ENCODE results near the gene HPCAL1.
A peak's percentile ranks its signal among the peaks of the same experiment; 100 is the strongest.
"Not testable (repeated sequence)": the region's sequence is repeated elsewhere in the genome, so short reads cannot be mapped to it uniquely, and the experiment has no call there.

Gene HPCAL1

DNA sequence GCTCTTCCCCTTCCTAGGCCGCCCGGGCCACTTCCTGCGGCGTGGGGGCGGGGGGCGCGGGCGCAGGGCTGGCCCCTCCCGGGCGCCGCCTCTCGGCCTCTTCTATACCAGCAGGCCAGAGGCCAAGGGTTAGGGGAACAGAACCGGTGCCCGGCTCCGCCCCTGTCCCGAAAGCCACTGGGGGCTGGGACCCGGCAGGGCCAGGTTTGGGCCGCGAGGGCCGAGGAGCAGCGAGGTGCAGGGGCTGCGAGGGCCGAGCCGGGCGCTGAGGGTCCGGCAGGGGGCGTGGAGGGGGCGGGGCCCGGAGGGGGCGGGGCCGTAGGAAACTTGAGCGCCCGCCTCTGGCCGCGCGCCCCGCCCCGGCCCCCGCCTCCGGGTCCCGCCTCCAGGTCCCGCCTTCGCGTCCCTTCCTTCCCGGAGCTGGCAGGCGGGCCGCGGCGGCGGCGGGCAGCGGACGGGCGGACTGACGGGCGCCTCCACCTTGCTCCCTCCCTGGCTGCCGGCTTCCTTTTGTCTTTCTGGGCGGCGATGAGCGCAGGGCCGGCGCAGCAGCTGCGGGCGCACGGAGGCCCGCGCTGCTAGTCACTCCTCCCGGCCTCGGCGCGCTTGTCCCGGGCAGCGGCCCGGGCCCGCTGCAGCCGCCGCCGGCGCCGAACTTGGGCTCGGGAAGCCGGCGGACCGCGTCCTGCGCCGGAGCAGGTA, at the start of gene HPCAL1:
Gene HPCAL1 (plus strand): TSS at position 426 of the 702 bp plus-strand sequence. CDS start 116,854 bp downstream, outside the sequence.
- DNase-seq (ENCODE audit: low read depth in 2 of 2), result peak; percentile 76 to 80

DNA sequence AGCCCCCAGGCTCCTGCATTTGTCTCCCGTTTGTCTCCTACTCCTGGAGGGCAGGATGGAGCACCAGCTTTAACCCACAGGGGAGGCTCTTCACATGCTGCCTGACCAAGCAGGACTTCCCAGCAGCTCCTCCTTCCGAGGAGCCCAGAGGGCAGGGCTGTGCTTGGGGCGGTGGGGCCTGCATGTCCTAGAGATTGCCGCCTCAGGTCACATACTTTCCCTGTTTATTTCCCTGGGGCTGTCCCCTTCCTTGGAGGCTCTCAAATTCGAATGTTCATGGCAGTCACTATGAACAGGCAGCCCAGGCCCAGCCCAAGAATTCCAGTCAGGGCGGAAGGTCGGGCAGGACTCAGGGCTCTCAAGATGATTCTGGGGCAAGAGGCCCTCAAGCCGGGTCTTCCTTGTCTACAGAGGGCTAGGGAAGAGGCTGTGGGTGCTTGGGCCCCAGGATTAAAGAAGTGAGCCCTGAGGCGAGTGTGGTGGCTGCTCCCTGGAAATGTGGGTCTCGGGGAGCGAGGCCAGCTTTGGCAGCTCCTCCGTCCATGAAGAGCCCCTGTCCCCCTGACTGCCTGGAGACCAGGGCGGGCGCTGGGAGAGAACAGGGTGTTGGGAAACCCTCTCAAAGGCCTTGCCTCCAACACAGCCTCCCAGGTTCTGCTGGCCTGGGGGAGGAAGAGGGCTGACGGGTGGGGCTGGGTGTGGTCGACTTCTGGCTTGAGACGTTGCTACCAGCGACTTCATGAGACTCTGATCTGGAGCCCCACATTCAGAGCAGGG, 48.9 kb upstream of the HPCAL1 start:
- no peak for DNase-seq (ENCODE audit: low read depth in 2 of 2)

DNA sequence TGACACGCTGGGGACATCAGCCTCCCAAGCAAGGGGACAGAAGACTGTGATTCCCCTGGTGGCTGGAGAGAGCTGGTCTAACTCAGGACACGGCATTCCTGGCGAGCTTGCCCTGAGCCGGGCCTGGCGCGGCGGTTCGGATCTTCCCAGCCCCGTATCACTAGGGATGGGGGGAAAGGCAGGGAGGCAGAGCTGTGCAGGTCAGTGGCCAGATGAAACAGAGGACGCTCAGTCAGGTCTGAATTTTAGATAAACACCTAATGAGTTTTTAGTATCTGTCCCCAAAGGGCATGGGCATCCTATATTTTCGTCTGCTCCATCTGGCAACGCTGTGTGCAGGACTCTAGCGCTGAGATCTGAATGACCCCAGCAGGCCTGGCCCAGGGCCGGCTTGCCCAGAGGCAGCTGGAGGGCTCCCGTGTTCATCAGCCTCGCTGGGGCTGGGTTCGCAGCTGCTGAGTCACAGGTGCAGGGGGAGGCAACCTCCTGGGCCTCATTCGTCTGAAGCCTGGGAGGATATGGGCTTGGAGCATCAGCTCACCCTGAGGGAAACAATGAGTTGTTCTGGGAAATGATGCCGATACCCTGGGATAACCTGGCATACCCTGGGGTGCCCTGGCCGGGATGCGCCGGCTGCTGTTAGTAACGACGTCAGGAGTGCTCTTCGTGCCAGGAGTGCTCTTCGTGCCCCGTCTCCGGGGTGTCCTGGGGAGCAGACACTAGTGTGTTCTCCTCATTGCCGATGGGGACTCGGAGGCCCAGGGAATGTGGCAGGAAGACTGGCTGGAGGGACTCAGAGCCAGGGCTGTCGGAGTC, 48.1 kb upstream of the HPCAL1 start:
- DNase-seq (ENCODE audit: low read depth in 2 of 2), result no peak

DNA sequence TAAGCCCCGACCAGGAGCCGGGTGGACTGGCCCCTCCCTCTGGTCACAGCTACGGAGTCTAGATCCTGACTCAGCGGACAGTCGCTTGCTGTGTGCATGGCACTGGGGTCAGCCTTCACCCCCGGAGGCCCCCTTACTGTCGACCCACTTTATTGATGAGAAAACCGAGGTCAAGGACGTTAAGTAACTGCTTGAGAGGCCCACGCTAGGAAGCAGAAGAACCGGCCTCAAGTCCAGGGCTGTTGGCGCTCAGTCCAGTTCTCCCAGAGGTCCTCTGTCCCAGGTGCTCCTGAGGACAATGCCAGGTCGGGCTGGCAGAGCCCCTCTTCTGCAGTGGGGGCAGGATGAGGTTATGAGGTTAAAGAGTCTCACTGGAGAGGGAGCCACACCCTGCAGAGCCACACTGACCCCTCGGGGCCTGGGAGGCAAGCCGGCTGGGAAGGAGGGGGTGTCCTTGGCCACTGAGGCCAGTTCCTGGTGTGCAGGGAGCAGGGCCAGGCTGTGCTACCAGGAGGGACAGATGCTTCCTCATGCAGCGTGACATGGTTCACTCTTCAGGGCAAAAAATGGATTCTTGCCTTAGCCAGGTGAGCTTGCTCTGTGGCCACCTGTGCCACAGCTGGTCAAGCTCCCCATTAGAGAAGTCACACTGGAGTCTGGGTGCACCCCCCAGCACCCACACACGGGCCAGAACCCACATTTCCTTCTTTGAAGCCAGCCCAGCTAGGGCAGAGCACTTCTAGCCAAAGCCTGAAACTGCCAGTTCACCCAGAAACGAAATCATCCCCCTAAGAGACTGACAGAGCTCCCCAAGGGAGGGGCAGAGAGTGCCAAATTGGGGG, 47.3 kb upstream of the HPCAL1 start:
- DNase-seq (ENCODE audit: low read depth in 2 of 2), result no peak

DNA sequence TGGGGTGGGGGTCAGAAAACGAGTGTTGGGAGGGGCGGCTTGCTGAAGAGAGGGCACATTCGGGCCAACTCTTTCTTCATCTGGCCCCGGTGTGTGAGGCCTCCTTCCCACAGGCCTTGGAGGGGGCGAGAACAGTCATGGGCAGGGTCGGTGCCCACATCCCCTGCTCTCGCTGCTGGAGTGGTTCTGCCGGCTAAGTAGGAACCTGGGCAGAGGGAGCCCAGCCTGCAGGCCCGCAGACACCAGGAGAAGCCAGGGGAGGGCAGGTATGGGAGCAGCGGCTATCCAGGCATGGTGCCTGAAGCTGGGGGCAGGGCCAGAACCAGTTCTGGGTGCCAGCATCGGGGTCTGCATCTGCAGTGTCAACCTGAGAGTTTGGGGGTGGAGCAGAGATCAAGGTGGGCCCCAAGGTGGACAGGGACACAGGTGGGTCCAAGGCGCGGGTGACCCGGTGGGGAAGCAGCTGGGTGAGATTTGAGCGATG, 46.6 kb upstream of the HPCAL1 start:
- no peak for DNase-seq (ENCODE audit: low read depth in 2 of 2)

DNA sequence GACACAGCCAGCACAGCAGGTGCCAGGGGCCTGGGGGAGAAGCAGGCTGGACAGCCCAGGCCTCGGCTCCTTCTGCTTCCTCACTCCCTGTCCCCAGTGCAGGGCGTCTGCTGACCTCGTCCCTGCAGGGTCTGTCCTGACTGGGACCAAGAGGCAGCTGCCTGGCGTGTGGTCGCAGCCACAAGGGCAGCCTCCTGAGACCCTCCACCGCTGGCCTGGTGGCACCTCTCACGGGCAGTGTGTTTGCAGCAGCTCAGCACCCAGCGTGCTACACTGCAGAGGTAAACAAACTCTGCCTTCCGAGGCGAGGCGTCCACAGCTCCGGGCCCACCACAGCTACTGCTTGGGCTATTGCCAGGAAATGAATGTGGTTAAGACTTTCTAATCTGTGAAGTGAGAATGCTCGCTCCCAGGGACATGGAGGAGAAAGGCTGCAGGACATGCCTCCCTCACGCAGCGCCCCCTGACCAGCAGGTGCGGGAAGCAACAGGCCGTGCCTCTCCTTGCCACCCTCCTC, 46.1 kb upstream of the HPCAL1 start:
- no peak for DNase-seq (ENCODE audit: low read depth in 2 of 2)

DNA sequence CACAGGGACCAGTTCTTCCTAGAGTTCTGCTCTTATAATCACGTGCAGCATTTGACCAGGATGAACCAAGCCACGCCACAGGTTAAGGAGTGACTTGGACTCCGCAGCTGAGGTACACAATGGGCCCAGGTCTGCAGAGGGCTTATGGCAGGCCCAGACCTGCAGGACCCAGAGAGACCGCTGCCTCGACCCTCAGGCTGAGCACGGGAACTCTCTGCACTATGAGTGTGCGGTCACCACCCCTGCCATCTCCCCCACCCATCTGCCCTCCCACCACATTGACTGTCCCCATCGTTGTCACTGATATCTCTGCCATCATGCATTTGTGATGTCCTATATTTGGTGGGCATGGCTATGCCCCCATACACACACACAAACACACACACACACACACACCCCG, 45.7 kb upstream of the HPCAL1 start:
- DNase-seq (ENCODE audit: low read depth in 2 of 2), result no peak

DNA sequence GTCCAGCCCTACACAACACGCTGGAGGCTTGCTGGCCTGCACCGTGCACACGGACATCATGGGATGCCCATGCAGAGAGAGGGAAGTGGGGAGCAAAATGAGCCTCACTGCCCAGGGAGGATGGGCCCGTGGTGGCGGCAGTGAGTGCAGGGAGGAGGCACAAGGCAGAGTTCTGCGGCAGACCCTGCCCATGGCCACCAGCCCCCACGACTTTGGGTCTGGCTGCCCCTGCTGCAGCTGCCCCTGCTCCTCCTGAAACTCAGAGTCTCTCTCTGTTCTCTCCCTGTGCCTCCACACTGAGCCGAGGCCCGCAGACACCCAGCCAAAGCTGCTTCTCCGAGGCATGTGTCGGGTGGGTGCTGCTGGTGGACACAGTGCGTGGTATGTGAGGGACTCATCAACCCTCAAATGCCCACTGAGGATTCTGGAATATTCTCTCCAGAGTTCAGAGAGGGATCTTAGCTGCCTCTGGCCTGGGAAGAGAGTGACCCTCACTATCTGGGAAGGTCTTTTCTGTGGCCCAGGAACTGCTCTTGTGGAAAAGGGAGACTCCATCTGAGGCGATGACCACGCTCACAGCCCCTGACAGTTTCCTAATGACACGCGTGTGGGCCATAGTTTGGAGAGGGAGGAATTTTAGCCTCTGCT, 45.1 kb upstream of the HPCAL1 start:
- no peak for DNase-seq (ENCODE audit: low read depth in 2 of 2)

DNA sequence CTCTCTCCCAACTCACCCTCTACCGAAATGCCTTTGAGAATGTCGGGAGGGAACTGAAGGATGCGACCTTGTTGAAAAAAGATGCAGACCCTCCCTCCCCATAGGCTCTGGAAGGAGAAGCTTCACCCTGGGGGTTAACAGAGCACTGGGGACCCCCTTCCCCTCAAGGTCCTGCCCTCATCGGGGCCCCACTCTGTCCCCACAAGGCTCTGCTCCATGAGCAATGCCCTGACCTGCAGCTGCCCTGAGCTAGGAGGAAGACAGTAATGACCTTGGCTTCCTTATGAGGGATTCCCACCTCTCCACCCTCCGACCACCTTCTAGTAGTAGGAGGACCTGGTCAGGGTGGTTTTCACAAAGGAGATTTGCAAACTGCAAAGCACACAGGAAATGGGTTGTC, 44.4 kb upstream of the HPCAL1 start:
- no peak for DNase-seq (ENCODE audit: low read depth in 2 of 2)

DNA sequence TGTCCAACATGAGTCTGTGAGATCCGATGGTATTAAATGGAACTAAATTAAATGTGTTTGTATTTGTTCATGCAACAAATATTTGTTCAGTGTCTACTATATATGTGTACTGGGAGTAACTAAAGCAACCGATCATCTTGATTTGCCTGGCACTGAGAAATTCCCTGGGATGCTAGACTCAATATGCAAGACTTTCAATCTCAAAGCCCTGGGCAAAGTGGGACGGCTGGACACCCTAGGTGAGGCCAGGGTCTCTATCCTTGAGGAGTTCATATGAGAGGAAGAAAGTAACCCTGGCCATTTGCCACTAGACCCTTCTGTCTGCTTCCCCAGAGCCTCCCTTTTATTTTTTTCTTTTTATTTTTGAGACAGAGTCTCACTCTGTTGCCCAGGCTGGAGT, 44.0 kb upstream of the HPCAL1 start:
- no peak for DNase-seq (ENCODE audit: low read depth in 2 of 2)

DNA sequence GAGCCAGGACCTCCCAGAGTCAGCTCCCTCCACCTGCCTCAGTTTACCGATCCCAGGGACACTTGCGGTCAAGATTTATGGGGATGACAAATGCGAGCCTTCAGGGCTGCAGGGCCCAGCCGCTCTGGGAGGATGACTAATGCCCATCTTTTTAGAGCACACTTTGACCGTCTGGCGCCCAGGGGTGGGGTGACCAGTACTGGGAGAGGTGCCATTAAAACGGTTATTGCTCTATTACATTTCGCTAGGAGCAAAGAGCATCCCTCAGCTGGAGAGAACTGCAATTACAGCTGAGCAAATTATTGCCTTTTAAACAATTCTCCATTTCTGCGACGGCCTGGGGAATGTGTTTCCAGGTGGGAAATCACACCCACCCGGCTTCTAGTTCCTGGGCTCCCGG, 42.6 kb upstream of the HPCAL1 start:
- DNase-seq (ENCODE audit: low read depth in 2 of 2), result no peak

DNA sequence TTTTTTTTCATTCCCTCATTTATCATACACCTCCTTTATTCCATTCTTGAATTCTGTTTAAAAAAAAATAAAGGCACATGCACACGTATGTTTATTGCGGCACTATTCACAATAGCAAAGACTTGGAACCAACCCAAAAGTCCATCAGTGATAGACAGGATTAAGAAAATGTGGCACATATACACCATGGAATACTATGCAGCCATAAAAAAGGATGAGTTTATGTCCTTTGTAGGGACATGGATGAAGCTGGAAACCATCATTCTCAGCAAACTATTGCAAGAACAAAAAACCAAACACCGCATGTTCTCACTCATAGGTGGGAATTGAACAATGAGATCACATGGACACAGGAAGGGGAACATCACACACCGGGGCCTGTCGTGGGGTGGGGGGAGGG, 39.2 kb upstream of the HPCAL1 start:
- DNase-seq (ENCODE audit: low read depth in 2 of 2), result not testable (repeated sequence)

DNA sequence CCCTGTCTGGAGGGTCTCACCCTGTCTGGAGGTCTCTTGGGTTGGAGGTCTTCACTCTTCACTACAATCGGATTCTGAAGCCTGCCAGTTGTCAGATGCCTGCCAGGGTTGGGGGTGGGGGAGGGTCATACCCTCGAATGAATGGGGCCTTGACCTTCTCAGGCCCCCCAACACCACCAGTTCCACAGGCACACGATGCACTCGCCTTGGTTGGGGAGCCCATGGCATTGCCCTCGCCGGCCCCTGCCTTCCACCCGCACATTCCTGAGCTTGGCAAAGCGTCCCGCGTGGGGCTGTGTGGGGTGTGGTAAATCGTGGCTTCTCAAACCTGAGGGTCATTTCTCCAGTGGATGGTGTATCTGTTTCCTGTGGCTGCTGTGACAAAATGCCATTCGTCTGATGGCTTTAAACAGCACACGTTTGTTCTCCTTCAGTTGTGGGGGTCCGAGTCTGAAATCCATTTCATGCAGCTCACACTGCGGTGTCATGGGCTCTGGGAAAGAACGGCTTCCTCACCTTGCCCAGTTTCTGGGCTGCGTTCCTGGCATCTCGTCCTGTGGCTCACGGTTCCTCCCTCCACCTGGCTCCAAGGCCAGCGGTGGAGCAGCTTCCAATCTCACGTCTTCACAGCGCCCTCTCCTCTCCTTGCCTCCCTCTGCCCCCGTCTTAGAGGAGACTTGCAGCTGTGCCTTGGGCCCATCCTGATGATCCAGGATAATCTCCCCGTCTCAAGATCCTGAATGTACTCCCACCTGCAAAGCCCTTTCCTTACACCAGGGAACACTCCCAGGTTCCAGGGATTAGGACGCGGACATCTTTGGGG, 38.0 kb upstream of the HPCAL1 start:
- no peak for DNase-seq (ENCODE audit: low read depth in 2 of 2)

DNA sequence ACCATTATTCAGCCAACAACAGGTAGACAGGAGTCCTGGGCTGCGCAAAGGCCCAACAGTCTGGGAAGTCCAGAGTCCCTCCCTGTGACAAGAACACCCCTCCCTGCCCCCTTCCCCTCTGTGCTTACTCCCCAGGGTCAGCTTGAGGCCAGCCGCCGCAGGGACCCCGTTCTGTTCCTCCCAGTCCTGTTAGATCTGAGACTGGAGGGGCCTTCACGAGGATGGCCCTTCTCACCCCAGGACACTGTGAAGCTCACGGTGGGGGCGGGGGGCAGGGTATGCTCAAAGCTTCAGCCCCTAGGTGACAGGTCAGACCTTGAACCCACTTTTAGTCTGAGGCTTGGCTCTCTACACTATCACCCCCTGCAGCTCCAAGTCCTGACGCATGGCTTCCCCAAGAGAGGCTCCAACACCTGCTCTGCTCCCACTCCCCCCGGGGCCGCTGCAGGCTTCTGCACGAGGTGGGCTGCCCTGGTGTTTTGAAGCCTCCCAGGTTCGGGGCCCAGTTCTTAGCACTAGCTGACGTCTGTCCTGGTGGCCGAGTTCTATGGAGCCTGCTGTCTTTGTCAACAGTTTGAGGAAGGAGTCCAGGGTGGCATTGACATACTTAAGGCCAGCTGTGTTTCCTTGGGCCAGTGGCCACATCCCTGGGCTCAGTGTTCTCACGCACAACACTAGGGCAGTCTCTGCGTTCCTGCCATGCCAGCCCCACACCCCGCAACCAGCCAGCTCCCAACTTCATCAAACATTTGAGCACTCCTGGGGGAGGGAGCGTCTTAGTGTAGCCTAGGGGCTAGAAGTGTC, 37.2 kb upstream of the HPCAL1 start:
- DNase-seq (ENCODE audit: low read depth in 2 of 2), result no peak

DNA sequence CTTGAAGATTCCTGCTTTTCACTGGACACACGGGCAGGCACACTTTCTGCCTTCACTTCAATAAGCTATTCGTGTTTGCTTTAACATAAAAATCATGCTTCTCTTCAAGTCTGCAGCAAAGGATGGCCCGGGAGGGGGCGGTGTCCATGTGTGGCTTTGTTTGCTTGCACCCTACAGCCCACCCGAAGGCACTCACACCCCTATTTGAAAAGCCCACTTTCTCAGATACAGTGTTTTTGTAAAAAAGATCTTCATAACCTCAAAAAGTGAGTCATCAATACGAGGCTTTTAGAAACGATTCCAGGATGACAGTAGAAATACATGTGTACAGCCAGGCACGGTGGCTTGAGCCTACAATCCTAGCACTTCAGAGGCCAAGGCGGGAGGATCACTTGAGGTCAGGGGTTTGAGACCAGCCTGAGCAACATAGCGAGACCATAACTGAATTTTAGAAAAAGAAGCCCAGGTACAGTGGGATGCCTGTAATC, 36.5 kb upstream of the HPCAL1 start:
- no peak for DNase-seq (ENCODE audit: low read depth in 2 of 2)

DNA sequence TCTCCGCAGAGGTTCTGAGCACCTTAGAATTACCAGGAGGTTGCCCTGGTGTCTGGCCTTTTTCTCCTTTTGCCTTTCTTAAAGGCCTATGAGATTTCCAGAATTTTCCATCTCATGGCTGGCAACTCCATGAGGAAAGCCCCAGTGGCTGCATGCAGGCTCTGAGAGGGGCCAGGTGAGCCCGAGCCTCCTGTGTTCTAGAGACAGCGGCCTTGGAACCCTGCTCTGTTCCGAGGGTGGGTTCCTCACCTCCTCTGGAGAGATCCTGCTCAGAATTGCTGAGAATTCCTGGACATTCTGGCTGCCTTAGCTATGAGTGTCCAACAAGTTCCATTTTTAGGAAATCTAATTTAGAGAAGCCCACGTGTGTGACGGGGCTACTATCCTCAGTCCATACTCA, 35.7 kb upstream of the HPCAL1 start:
- no peak for DNase-seq (ENCODE audit: low read depth in 2 of 2)

DNA sequence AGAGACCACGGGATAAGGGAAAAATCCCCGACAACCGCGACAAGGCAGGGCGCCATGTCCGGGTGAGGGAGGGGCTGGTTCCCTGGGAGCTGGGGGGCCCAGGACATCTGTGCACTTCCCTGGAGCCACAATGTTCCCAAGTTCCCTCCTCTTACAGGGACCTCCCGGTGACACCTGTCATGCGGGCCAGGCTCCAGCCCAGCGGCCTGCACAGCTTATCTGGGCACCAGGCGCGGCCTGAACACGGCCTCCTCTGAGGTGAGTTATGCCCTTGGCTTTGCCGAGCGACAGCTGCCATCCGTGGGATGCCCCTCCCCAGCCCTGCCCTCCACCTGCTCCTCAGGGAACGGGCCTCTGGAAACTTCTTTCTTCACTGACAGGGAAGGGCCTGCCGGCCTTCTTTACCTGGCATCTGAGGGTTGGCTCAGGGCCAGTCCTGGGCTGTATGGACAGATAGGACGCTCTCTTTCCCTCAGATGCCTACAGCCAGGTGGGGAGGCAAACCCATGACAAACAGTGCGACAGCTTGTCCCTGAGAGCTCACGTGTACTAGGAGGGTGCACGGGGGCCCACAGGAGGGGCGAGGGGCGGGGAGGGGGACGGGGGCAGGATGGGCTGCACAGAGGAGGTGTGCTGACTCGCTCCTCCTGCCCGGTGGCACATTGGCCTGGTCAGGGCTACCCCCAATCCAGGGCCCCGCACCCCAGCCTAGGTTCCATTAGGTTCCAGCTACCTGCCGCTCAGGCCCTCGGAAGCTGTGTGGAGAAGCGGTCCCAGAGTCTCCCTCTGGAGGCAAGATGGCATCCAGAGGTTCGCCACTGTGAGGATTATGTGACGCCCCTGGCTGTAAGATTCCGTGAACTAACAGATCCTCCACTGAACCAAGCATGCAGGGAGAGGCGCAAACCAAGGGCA, 34.9 kb upstream of the HPCAL1 start:
- no peak for DNase-seq (ENCODE audit: low read depth in 2 of 2)

DNA sequence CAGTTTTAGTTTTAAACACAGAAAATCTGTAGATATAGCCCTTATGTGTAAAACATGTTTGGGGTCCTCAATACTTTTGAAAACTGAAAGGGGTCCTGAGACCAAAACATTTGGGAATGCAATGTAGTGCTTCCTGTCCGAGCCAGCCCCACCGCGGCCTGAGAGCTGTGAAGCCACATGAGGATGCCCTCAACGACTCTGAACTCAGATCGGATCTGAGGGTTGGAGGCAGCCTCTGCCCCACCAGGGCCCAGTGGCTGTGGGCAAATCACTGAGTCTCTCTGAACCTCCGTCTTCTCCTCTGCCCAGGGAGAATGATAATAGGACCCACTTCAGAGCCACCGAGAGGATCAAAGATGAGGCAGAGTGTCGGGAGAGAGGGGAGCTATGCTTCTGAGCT, 33.4 kb upstream of the HPCAL1 start:
- DNase-seq (ENCODE audit: low read depth in 2 of 2), result no peak
